HUES48 (cell line): ENCODE measurements around the gene CNOT10.
"Not testable (repeated sequence)": the region's sequence is repeated elsewhere in the genome, so short reads cannot be mapped to it uniquely, and the experiment has no call there.

ENCODE experiments used
- H3K27ac ChIP-seq: one replicate; pipeline ENCODE4 v1.7.0; 2013; ENCODE audit warnings: low read depth, low read length, inconsistent platforms
- H3K27me3 ChIP-seq: 2 replicates; pipeline ENCODE4 v1.6.1; 2013; ENCODE audit warnings: mild to moderate bottlenecking, low read length; ENCODE audit not compliant: control insufficient read depth, insufficient read depth
- H3K36me3 ChIP-seq: 2 replicates; pipeline ENCODE4 v1.6.1; 2013; ENCODE audit warnings: low read length; ENCODE audit not compliant: control insufficient read depth, insufficient read depth
- H3K4me1 ChIP-seq: 2 replicates; pipeline ENCODE4 v1.6.1; 2013; ENCODE audit warnings: mild to moderate bottlenecking, low read length; ENCODE audit not compliant: control insufficient read depth, insufficient read depth
- H3K4me3 ChIP-seq: 2 replicates; pipeline ENCODE4 v1.5.1; 2013; ENCODE audit warnings: mild to moderate bottlenecking, low read depth, low read length
- H3K9ac ChIP-seq: 2 replicates; pipeline ENCODE4 v1.6.1; 2013; ENCODE audit warnings: mild to moderate bottlenecking, low read depth, low read length, moderate library complexity
- H3K9me3 ChIP-seq: 2 replicates; pipeline ENCODE4 v1.6.1; 2013; ENCODE audit warnings: low read length; ENCODE audit not compliant: control insufficient read depth, insufficient read depth

CNOT10 gene

DNA sequence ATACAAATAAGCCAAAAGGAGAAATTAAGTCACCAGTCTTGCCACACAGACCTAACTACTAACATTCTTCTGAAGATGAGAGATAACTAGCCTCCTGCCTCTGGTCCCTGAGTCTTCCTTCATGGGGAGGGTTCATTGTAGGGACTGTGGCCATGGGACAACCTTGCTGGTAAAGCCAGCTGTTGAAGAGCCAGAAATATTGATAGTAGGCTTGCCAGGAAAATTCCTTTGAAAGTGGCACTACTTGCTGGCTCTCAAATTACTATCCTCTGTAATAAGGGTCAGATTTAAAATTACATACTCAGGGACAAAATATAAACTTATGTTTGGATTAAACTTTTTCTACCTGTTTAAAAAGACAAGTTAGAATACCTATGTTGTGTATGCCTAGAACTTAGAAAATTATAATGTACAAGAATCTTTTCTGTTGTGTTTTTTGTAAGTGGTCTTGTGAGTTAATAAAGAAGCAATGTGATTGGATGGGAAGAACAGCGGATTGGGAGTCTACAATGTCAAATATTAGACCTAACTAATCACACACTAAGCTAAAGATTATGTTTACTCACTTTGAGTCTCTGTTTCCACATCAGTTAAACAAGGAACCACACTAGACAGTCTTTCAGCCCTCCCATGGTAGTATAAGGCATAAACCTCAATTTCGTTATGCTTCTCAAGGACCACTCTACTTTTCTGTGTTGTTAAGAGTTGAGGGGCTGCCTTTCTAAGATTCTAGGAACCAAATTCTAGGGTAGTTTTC lies 72.8 kb downstream of the CNOT10 start:
- no peaks in the 10 kb centered on the region for H3K9me3 ChIP-seq
- H3K4me3 ChIP-seq: no peak overlapping the region
- peak overlapping the region; percentile 70 for H3K27ac ChIP-seq

DNA sequence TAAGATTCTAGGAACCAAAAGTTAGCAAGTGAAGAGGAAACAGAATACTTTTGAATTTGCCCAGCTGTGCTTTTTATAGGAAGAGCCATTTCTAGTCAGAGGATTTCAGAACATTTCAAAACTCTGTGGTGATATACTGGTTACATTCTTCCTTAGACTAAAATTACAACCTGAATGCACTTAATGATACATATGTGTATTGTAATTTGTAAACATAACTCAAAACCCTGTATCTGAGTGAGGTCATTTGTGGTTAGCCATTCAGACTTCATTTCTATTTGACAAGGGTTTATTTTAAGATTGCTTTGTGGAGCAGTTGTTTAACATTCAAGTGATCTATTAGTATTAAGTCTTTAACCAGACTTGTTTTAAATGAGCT lies 73.4 kb downstream of the CNOT10 start:
- Histone ChIP-seq H3K36me3 (peaks cover 38% of the 10 kb centered on the region), H3K4me3 (no peak overlapping the region), H3K9ac (no peak overlapping the region), H3K27ac (peak overlapping the region; percentile 70), H3K4me1 (peaks cover 4% of the 10 kb centered on the region; the same call in 1 of the 2 replicates), H3K27me3 (no peaks in the 10 kb centered on the region), H3K9me3 (no peaks in the 10 kb centered on the region)

More for the DNA sequence above, 72.8 kb downstream of the CNOT10 start:
- H3K9ac ChIP-seq: no peak overlapping the region
- no peaks in the 10 kb centered on the region for H3K27me3 ChIP-seq
- peaks cover 4% of the 10 kb centered on the region; the same call in 1 of the 2 replicates for H3K4me1 ChIP-seq
- H3K36me3 ChIP-seq: peaks cover 38% of the 10 kb centered on the region

DNA sequence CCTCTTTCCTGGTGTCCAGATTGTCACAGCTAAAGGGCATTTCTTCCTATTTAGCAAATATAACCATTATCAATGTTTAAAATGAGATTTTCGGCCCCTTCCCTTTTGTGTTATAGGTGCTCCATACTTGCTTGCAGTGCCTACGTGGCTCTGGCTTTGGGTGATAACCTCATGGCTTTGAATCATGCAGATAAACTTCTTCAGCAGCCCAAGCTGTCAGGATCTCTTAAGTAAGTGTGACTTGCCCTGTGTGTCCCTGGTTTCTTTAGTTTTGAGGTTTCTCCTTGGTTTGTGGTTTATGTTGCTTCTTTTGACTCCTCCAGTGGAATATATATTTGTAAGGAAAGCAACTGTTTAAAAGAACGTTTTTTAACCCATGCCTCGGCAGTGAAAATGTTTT lies 74.4 kb downstream of the CNOT10 start:
- H3K4me1 ChIP-seq: peaks cover 4% of the 10 kb centered on the region; the same call in 1 of the 2 replicates
- H3K4me3 ChIP-seq: no peak overlapping the region
- H3K27ac ChIP-seq: peak overlapping the region; percentile 21
- H3K36me3 ChIP-seq: peaks cover 42% of the 10 kb centered on the region
- H3K27me3 ChIP-seq: no peaks in the 10 kb centered on the region
- H3K9ac ChIP-seq: no peak overlapping the region
- H3K9me3 ChIP-seq: no peaks in the 10 kb centered on the region

DNA sequence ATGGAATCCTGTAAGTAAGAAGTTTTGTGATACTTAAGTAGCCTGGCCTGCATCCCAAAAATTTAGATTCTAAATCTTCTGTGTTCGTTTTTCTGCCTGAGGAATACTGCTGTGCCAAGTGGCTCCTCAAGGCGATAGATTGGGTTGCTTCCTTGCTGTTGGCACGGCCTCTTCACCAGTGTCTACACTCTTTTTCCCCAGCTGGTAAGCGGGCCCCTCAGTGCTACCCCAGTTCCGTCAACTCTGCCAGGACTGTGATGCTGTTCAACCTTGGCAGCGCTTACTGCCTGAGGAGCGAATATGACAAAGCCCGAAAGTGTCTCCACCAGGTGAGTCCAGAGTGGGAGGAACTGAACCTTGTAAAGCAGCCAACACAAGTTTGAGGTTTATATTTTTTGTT lies 79.5 kb downstream of the CNOT10 start:
- no peak overlapping the region for H3K4me3 ChIP-seq
- H3K9ac ChIP-seq: no peak overlapping the region
- no peaks in the 10 kb centered on the region for H3K9me3 ChIP-seq
- no peak overlapping the region for H3K27ac ChIP-seq
- H3K36me3 ChIP-seq: peaks cover 71% of the 10 kb centered on the region
- peaks cover 5% of the 10 kb centered on the region for H3K4me1 ChIP-seq
- H3K27me3 ChIP-seq: no peaks in the 10 kb centered on the region

DNA sequence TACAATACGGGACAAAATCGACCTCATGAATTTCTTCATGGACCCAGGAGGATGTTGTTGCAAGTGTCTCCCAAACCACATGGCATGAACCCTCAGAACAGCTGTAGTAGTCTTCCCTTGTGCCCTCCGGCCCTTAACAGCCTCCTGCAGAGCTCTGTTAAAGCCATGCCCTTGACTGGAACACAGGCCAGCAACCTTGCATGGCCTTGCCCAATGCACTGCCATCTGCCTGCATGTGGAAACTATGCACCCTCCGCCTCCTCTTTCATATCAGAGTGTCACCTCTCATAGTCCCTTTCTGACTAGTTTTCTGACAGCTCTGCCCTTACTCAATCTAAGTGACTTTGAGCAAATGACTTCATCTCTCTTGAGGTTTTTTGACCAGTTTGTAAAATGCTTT lies 93.4 kb downstream of the CNOT10 start:
- no peak overlapping the region for H3K27ac ChIP-seq
- H3K36me3 ChIP-seq: peaks cover 16% of the 10 kb centered on the region
- no peak overlapping the region for H3K9ac ChIP-seq
- no peaks in the 10 kb centered on the region for H3K27me3 ChIP-seq
- H3K9me3 ChIP-seq: no peaks in the 10 kb centered on the region
- H3K4me3 ChIP-seq: no peak overlapping the region
- peaks cover 41% of the 10 kb centered on the region for H3K4me1 ChIP-seq

DNA sequence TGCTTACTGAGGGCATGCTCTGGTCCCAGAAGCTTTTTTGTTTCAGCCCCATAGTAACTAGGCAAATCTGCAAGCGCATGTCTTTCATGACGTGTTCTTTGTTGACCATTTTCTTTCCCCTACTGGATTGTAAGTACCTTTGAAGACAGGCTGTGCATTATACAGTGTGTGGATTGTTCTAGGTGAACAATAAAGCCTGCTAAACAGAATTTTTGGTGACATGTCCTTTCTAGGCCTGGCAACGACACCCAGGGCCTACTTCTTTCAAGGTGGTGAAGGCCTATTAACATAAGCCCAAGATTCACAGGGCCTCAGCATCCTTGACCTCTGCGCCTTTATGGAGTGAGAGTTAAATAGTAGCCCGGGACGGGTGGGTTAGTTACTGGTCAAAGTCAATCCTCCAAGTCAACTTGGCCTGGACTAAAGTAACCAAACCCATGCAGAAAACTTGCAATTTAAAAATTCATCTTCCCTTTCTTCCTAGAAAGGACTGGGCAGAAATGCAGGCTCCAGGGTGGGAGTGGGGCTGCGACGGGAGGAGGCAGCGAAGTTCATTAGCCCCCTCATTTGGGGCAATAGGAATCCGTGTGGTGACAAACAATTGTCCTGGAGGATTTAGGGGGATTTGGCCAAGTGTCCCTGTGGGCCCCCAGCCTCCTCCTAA lies 95.2 kb downstream of the CNOT10 start:
- no peak overlapping the region for H3K4me3 ChIP-seq
- H3K36me3 ChIP-seq: peaks cover 3% of the 10 kb centered on the region; the same call in 1 of the 2 replicates
- H3K9me3 ChIP-seq: no peaks in the 10 kb centered on the region
- H3K9ac ChIP-seq: peak overlapping the region; percentile 58
- H3K27me3 ChIP-seq: no peaks in the 10 kb centered on the region
- peaks cover 41% of the 10 kb centered on the region for H3K4me1 ChIP-seq
- H3K27ac ChIP-seq: peak overlapping the region; percentile 99

DNA sequence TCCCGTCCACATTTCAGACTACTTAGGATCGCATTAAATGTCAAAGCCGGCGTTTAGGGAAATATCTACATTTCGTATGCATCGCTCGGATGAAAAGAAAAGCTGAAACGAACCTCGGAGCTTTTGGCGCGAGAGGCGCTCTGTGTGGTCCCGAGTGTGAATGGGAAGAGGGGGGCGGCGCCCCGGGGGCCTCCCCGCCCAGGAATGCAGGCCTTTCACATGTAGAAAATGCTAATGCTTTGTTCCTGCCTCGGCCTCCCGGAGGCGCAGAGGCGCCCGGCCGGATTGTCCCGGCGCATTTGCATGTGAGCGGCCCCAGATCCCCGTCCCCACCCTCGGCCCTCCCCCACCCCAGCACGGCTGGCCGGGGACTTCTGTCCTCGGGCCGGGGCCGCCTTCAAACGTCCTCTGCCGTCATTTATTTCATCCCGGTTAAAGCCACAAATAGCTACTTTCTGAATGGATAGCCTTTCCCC lies 95.8 kb downstream of the CNOT10 start:
- H3K4me3 ChIP-seq: peak overlapping the region; percentile 80
- H3K36me3 ChIP-seq: peaks cover 5% of the 10 kb centered on the region; the same call in 1 of the 2 replicates
- no peaks in the 10 kb centered on the region for H3K9me3 ChIP-seq
- no peaks in the 10 kb centered on the region for H3K27me3 ChIP-seq
- peak overlapping the region; percentile 99 for H3K27ac ChIP-seq
- peaks cover 41% of the 10 kb centered on the region for H3K4me1 ChIP-seq
- peak overlapping the region; percentile 95 for H3K9ac ChIP-seq

DNA sequence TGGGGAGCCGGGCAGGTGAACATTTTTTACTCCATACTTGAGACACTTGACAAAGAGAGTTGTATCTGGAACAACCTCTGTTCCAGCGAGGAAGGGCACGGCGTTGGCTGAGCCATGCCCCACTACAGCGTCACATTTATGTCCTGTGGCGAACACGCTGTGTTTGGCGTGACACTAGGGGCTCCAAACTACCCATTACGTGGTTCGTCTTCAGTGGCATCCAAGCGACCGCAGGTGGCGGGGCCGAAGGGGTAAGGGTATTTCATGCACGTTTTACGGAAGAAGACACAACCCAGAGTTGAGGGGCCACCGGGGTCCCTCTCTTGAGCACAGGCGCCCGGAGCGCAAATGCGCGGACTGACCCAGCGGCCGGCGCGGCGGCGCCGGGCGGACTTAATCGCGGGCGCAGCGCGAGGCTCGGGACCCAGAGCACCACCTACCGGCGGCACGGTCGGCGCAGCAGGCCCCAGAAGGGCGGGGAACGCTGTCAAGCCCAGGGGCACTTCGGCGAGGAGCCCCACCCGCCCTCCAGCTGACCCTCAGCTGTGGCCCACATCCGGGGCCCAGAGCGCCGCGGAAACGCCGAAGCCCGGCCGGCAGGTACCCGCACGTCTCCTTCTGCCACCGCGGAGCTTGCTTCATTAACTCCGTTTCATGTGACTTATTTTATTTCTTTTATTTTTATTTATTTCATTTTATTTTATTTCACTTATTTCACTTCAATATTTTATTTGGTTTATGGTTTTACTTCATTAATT lies 96.4 kb downstream of the CNOT10 start:
- Histone ChIP-seq H3K9me3 (no peaks in the 10 kb centered on the region), H3K36me3 (0 out of 2 replicates have a peak, but pooled peaks cover 3% of the 10 kb centered on the region), H3K27ac (peak overlapping the region; percentile 99), H3K9ac (peak overlapping the region; percentile 95), H3K4me3 (peak overlapping the region; percentile 80), H3K4me1 (peaks cover 41% of the 10 kb centered on the region), H3K27me3 (no peaks in the 10 kb centered on the region)

DNA sequence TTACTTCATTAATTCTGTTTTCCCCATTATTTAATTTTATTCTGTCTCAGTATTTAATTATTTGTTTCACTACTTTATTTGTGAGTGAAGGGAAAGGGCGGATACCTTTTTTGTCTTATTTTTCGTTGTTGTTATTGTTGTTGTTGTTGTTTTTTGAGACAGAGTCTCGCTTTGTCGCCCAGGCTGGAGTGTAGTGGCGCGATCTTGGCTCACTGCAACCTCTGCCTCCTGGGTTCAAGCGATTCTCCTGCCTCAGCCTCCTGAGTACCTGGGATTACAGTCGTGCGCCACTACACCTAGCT lies 96.9 kb downstream of the CNOT10 start:
- H3K4me3 ChIP-seq: peak overlapping the region; percentile 80
- not testable (repeated sequence) for H3K36me3 ChIP-seq, H3K9ac ChIP-seq, H3K9me3 ChIP-seq, H3K27me3 ChIP-seq
- peak overlapping the region; percentile 99 for H3K27ac ChIP-seq
- H3K4me1 ChIP-seq: peaks cover 38% of the 10 kb centered on the region

DNA sequence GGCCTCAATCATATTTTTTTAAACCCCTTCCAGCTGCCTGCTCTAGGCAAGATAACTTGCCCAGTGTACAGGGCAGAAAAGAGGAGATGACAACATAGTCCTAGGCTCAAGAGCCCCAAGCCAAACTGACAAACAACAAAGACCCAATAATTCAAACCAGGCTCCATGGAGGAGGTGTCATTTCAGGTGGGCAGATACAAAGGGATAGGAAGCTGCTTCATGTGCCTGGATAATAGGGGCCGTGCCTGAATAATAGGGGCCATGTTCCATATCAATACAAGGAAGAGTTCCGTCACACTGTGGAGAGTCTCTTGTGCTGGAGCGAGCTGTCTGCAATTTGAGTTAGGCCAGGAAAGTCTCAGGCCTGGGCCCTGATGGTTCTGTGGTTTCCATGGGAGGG lies 97.4 kb downstream of the CNOT10 start:
- H3K36me3 ChIP-seq: 0 out of 2 replicates have a peak, but pooled peaks cover 3% of the 10 kb centered on the region
- no peaks in the 10 kb centered on the region for H3K9me3 ChIP-seq
- H3K27me3 ChIP-seq: no peaks in the 10 kb centered on the region
- H3K27ac ChIP-seq: peak overlapping the region; percentile 99
- H3K4me3 ChIP-seq: peak overlapping the region; percentile 80
- peaks cover 35% of the 10 kb centered on the region for H3K4me1 ChIP-seq
- H3K9ac ChIP-seq: peak overlapping the region; percentile 17; the same call in 1 of the 2 replicates
